GM12878 (cell line): ENCODE measurements around the gene ME1. TPM values are rescaled to one million over a fixed set of nuclear protein-coding genes. Genes with fewer than 3 reads are reported as not detected.

Source experiments
- ATAC-seq: fragments of 200-7000 bp; cut with Tn5 transposase; 3 replicates; pipeline ENCODE4 v1.9.1; 2020; ENCODE audit warnings: mild to moderate bottlenecking, moderate library complexity
- BruUV-seq: library from RNA; stranded (reverse); fragments of 400-500 nt; replicated peaks from 2 replicates; lab custom pipeline; 2021; lab: Mats Ljungman, UMichigan
- CTCF ChIA-PET: fragments of 300-600 bp; sonication (Branson Sonifier 250); formaldehyde crosslinking; extraction: SDS; loops from one replicate; lab custom pipeline; 2021; ENCODE audit warnings: inconsistent platforms; lab: Yijun Ruan, JAX
- POLR2A ChIA-PET: fragments of 350-600 bp; formaldehyde crosslinking; extraction: SDS; loops from one replicate; lab custom pipeline; 2021; ENCODE audit warnings: inconsistent platforms; lab: Charles Lee
- RAD21 ChIA-PET: fragments of 300-600 bp; sonication (Branson Sonifier 250); formaldehyde crosslinking; loops from one replicate; lab custom pipeline; 2023; ENCODE audit warnings: antibody characterized with exemption; ENCODE audit not compliant: unreplicated experiment; lab: Charles Lee
- SMC1A ChIA-PET: fragments of 300-600 bp; sonication (Branson Sonifier 250); formaldehyde crosslinking; loops from one replicate; lab custom pipeline; 2023; ENCODE audit not compliant: unreplicated experiment, uncharacterized antibody; lab: Charles Lee
- DNase-seq: peaks from one replicate; pipeline ENCODE4 v3.0.0-alpha.2; 2011; ENCODE audit warnings: low read depth, low spot score
- FAIRE-seq: peaks from 3 replicates; lab custom pipeline; 2011; peaks lifted over from hg19 to GRCh38; lab: Jason Lieb, UNC
- H2AFZ ChIP-seq: 2 replicates; pipeline ENCODE4 v1.6.0; 2011; ENCODE audit warnings: low read depth, low read length, control low read depth; ENCODE audit not compliant: control insufficient read depth
- H3K27ac ChIP-seq: 2 replicates; pipeline ENCODE4 v1.5.1; 2011; ENCODE audit warnings: control low read depth; ENCODE audit not compliant: control insufficient read depth, insufficient read depth
- H3K27me3 ChIP-seq, 2 experiments: replicated peaks in 1 of 2; 2 replicates each; pipeline versions ENCODE4 v1.6.0 to v1.6.1; 2011; ENCODE audit warnings: low read length in 1 of 2; ENCODE audit not compliant: control insufficient read depth in 2 of 2, insufficient read depth in 2 of 2
- H3K36me3 ChIP-seq, 2 experiments: 2 replicates each; pipeline ENCODE4 v1.5.1; 2011; ENCODE audit warnings: low read length in 1 of 2; ENCODE audit not compliant: control insufficient read depth in 2 of 2, insufficient read depth in 2 of 2
- H3K4me1 ChIP-seq: 2 replicates; pipeline ENCODE4 v1.6.1; 2011; ENCODE audit warnings: mild to moderate bottlenecking, low read length, moderate library complexity, mixed read lengths; ENCODE audit not compliant: control insufficient read depth, insufficient read depth
- H3K4me2 ChIP-seq: 2 replicates; pipeline ENCODE4 v1.6.0; 2011; ENCODE audit warnings: control low read depth; ENCODE audit not compliant: control insufficient read depth, insufficient read depth
- H3K4me3 ChIP-seq: fragments of 200-600 bp; sonication (generic); 2 replicates; pipeline ENCODE4 v1.5.1; 2016
- H3K79me2 ChIP-seq: 2 replicates; pipeline ENCODE4 v1.6.0; 2011; ENCODE audit warnings: low read length; ENCODE audit not compliant: control insufficient read depth, insufficient read depth
- H3K9ac ChIP-seq: 2 replicates; pipeline ENCODE4 v1.8.0; 2011; ENCODE audit warnings: low read length, control low read depth, mixed read lengths; ENCODE audit not compliant: control insufficient read depth, insufficient read depth
- H3K9me3 ChIP-seq: replicated peaks from 3 replicates; pipeline ENCODE4 v1.5.1; 2011; ENCODE audit warnings: mild to moderate bottlenecking, low read length; ENCODE audit not compliant: control insufficient read depth, insufficient read depth
- H4K20me1 ChIP-seq: 2 replicates; pipeline ENCODE4 v1.6.0; 2011; ENCODE audit not compliant: control insufficient read depth, insufficient read depth
- SMARCA5 ChIP-seq: fragments of 450-650 bp; IDR thresholded peaks from 2 replicates; pipeline ENCODE4 v1.6.1; 2017; ENCODE audit warnings: mild to moderate bottlenecking
- TBL1XR1 ChIP-seq: IDR thresholded peaks from 2 replicates; pipeline ENCODE4 v1.6.1; 2012; ENCODE audit warnings: low read depth, low read length, improper control_type of control experiment
- WGBS: methylation state at CpG from one replicate; pipeline ENCODE4 v1.1.6; 2016; ENCODE audit warnings: low lambda C conversion rate; ENCODE audit not compliant: insufficient replicate concordance, insufficient coverage; ENCODE audit errors: missing lambda C conversion rate; 5-methylcytosine and 5-hydroxymethylcytosine counted together
- in situ Hi-C: fragments of 300-500 bp; cut with MboI; formaldehyde crosslinking; loops from 9 replicates; pipeline ENCODE4 v1.14.3; 2018; ENCODE audit warnings: mixed read lengths
- intact Hi-C: fragments of 100-400 bp; cut with micrococcal nuclease; formaldehyde crosslinking; loops from one replicate; pipeline ENCODE4 v1.14.2; 2022; ENCODE audit not compliant: unreplicated experiment
- polyA plus RNA-seq, 11 experiments: library from polyadenylated mRNA; depleted of rRNA in 4 of 11; unstranded in 6 of 11; stranded (reverse) in 5 of 11; fragments of >200 nt; fragmentation: Nextera tagmentation in 4 of 11; fragmentation: Illumina TruSeq in 1 of 11; extraction: Ambion mirVana in 4 of 11; extraction: Trizol in 1 of 11; gene quantifications; 1 replicate in 1 of 11; 2 replicates in 10 of 11; pipeline versions ENCODE4 v1.2.1 to v1.2.3, GENCODE V29; 2011 to 2016; ENCODE audit warnings: inconsistent platforms in 2 of 11, missing spikeins in 2 of 11, low read depth in 1 of 11
- total RNA-seq, 4 experiments: library from RNA; depleted of rRNA in 3 of 4; stranded (reverse); fragments of >200 nt in 3 of 4; fragmentation: Illumina TruSeq in 1 of 4; extraction: Trizol in 1 of 4; gene quantifications; 2 replicates each; pipeline versions ENCODE4 v1.2.1 to v1.2.3, GENCODE V29; 2013 to 2021
- TF ChIP-seq, protein P1 (sequence below): fragments of 450-650 bp; formaldehyde crosslinking; IDR thresholded peaks from 2 replicates; pipeline ENCODE4 v1.4.0; 2022; ENCODE audit warnings: mild to moderate bottlenecking, moderate library complexity
- TF ChIP-seq, protein P2 (sequence below): fragments of 450-650 bp; IDR thresholded peaks from 2 replicates; pipeline ENCODE4 v1.6.1; 2014; ENCODE audit warnings: mild to moderate bottlenecking
- TF ChIP-seq, protein P3 (sequence below): fragments of 450-650 bp; IDR thresholded peaks from 2 replicates; pipeline ENCODE4 v1.6.1; 2017; ENCODE audit warnings: borderline replicate concordance
- TF ChIP-seq, protein P4 (sequence below): IDR thresholded peaks from 2 replicates; pipeline ENCODE4 v1.6.1; 2011; ENCODE audit warnings: low read depth, low read length, improper control_type of control experiment, borderline replicate concordance

ME1 gene
- total and polyA plus RNA-seq, 10 of the 15 experiments (the other 5 are each of a cell fraction or from before 2014, with no cell fraction given) = 3.6 to 11.8 (median 8.4) TPM

DNA sequence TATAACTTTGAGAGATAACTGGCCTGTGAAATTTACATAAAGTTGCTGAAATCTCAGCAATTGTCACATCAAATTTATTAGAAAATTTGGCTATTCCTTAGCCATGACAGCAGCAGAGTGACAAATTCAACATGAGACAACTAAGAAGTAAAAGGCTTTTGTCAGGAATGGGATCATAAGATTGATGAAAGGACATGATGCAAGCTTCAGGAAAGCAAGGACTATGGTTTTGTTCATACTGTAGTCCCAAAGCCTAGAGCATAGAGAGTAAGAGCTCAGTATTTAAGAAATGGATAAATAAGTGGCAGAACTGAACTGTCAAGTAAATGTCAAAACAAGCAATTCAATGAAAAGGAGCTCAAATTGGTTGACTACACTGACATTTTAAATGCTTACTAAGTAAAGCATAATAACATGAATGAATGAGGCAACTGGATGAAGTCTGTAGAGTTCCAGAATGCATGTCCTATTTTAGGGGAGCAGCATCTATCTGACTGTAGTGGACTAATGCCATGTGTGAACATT lies 250.4 kb downstream of the ME1 start (continued):
- TF ChIP-seq, protein P1, sequence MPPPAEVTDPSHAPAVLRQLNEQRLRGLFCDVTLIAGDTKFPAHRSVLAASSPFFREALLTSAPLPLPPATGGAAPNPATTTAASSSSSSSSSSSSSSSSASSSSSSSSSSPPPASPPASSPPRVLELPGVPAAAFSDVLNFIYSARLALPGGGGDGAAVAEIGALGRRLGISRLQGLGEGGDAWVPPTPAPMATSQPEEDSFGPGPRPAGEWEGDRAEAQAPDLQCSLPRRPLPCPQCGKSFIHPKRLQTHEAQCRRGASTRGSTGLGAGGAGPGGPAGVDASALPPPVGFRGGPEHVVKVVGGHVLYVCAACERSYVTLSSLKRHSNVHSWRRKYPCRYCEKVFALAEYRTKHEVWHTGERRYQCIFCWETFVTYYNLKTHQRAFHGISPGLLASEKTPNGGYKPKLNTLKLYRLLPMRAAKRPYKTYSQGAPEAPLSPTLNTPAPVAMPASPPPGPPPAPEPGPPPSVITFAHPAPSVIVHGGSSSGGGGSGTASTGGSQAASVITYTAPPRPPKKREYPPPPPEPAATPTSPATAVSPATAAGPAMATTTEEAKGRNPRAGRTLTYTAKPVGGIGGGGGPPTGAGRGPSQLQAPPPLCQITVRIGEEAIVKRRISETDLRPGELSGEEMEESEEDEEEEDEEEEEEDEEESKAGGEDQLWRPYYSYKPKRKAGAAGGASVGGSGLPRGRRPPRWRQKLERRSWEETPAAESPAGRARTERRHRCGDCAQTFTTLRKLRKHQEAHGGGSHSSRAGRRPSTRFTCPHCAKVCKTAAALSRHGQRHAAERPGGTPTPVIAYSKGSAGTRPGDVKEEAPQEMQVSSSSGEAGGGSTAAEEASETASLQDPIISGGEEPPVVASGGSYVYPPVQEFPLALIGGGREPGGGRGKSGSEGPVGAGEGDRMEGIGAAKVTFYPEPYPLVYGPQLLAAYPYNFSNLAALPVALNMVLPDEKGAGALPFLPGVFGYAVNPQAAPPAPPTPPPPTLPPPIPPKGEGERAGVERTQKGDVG = no peak

DNA sequence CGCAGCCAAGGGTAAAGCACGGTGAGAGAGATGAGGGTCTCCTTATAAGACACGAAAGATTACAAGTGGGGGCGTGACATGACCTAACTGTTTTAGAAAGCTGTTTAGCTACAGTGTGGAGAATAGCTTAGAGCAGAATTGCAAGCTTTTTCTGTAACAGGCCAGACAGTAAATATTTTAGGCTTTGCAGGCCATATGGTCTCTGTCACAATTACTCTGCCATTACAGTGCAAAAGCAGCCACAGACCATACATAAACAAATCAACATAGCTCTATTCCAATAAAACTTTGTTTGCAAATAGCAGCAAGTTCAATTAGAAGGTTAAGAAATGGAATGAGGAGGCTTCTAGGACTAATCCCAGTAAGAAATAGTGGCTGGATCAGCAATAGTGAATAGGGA lies 254.6 kb downstream of the ME1 start:
- no peaks in the 10 kb centered on the region for H3K9me3 ChIP-seq
- H3K27ac ChIP-seq = no peak overlapping the region
- SMC1A ChIA-PET = interaction anchor here (0.9 to 1.4 kb wide), 4 partner anchors 10 to 110 kb away, joined by 3 to 11 read pairs (median 4); partner anchors contain the start of genes DOP1A and UBE3D
- no peaks in the 10 kb centered on the region for H4K20me1 ChIP-seq
- no peak for DNase-seq
- H3K4me1 ChIP-seq = no peaks in the 10 kb centered on the region
- intact Hi-C loops = no loop called here
- H3K79me2 ChIP-seq = no peaks in the 10 kb centered on the region
- no peak for TF ChIP-seq TBL1XR1
- TF ChIP-seq SMARCA5 = no peak
- TF ChIP-seq, protein P2, sequence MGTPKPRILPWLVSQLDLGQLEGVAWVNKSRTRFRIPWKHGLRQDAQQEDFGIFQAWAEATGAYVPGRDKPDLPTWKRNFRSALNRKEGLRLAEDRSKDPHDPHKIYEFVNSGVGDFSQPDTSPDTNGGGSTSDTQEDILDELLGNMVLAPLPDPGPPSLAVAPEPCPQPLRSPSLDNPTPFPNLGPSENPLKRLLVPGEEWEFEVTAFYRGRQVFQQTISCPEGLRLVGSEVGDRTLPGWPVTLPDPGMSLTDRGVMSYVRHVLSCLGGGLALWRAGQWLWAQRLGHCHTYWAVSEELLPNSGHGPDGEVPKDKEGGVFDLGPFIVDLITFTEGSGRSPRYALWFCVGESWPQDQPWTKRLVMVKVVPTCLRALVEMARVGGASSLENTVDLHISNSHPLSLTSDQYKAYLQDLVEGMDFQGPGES = no peak
- TF ChIP-seq, protein P3, sequence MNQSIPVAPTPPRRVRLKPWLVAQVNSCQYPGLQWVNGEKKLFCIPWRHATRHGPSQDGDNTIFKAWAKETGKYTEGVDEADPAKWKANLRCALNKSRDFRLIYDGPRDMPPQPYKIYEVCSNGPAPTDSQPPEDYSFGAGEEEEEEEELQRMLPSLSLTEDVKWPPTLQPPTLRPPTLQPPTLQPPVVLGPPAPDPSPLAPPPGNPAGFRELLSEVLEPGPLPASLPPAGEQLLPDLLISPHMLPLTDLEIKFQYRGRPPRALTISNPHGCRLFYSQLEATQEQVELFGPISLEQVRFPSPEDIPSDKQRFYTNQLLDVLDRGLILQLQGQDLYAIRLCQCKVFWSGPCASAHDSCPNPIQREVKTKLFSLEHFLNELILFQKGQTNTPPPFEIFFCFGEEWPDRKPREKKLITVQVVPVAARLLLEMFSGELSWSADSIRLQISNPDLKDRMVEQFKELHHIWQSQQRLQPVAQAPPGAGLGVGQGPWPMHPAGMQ = no peak
- TF ChIP-seq, protein P4, sequence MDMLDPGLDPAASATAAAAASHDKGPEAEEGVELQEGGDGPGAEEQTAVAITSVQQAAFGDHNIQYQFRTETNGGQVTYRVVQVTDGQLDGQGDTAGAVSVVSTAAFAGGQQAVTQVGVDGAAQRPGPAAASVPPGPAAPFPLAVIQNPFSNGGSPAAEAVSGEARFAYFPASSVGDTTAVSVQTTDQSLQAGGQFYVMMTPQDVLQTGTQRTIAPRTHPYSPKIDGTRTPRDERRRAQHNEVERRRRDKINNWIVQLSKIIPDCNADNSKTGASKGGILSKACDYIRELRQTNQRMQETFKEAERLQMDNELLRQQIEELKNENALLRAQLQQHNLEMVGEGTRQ = no peak
- RAD21 ChIA-PET = interaction anchor here (1.2 to 1.6 kb wide), 2 partner anchors 40 to 109 kb away, joined by 3 to 9 read pairs; partner anchors contain the start of gene DOP1A
- no peak overlapping the region for H3K9ac ChIP-seq
- BruUV-seq = no TSS peak
- CTCF ChIA-PET = interaction anchor here (1.0 to 9.9 kb wide), 3 partner anchors 10 to 110 kb away, joined by 3 to 63 read pairs (median 5); partner anchors contain the start of genes DOP1A and UBE3D
- H3K4me3 ChIP-seq = no peak overlapping the region
- no peaks in the 10 kb centered on the region for H3K27me3 ChIP-seq
- no peak for FAIRE-seq
- H2AFZ ChIP-seq = no peak overlapping the region
- ATAC-seq = no peak
- H3K4me2 ChIP-seq = no peak overlapping the region
- H3K36me3 ChIP-seq = peaks cover under 1 to 16% of the 10 kb centered on the region in 2 experiments
- WGBS = 94% methylated on average over 4 of the region's 4 CpGs
- POLR2A ChIA-PET = no interaction called here
- in situ Hi-C loops = no loop called here
